K562 (cell line): ENCODE results near the gene C11orf42. TPM values are rescaled to one million over a fixed set of nuclear protein-coding genes. Genes with fewer than 3 reads are reported as not detected.
A peak's percentile ranks its signal among the peaks of the same experiment; 100 is the strongest.

Experiments
- ARHGAP35 ChIP-seq: fragments of 450-650 bp; IDR thresholded peaks from 2 replicates; pipeline ENCODE4 v1.6.1; 2018; ENCODE audit not compliant: partially characterized antibody
- BRD9 ChIP-seq: fragments of 450-650 bp; IDR thresholded peaks from 2 replicates; pipeline ENCODE4 v1.6.1; 2018; ENCODE audit warnings: low read depth; ENCODE audit not compliant: partially characterized antibody
- CHAMP1 ChIP-seq: fragments of 450-650 bp; IDR thresholded peaks from 2 replicates; pipeline ENCODE4 v1.6.1; 2016; ENCODE audit warnings: mild to moderate bottlenecking
- CLOCK ChIP-seq: fragments of 250-450 bp; sonication (Bioruptor Pico); IDR thresholded peaks from 2 replicates; pipeline ENCODE4 v1.4.0; 2020; ENCODE audit warnings: mild to moderate bottlenecking, moderate library complexity, borderline replicate concordance
- DACH1 ChIP-seq: fragments of 450-650 bp; IDR thresholded peaks from 2 replicates; pipeline ENCODE4 v1.6.1; 2018; ENCODE audit not compliant: partially characterized antibody
- DLX4 ChIP-seq: fragments of 250-450 bp; sonication (Bioruptor Pico); IDR thresholded peaks from 2 replicates; pipeline ENCODE4 v1.6.1; 2021; ENCODE audit warnings: mild to moderate bottlenecking
- EWSR1 ChIP-seq: fragments of 450-650 bp; IDR thresholded peaks from 2 replicates; pipeline ENCODE4 v1.6.1; 2018; ENCODE audit warnings: borderline replicate concordance, mild to moderate bottlenecking, low read depth, moderate library complexity; ENCODE audit not compliant: partially characterized antibody
- GABPB1 ChIP-seq: sonication (generic); formaldehyde crosslinking; IDR thresholded peaks from 2 replicates; pipeline ENCODE4 v1.8.0; 2022; ENCODE audit warnings: mild to moderate bottlenecking, missing genetic modification reagents
- HES1 ChIP-seq: fragments of 450-650 bp; IDR thresholded peaks from 2 replicates; pipeline ENCODE4 v1.6.1; 2016; ENCODE audit warnings: low read depth, mild to moderate bottlenecking, moderate library complexity
- MEF2A ChIP-seq: IDR thresholded peaks from 2 replicates; pipeline ENCODE4 v1.6.1; 2011; ENCODE audit warnings: low read depth, mild to moderate bottlenecking, low read length, moderate library complexity; ENCODE audit not compliant: control insufficient read depth
- MTA2 ChIP-seq: fragments of 450-650 bp; IDR thresholded peaks from 2 replicates; pipeline ENCODE4 v1.6.1; 2016; ENCODE audit warnings: low read depth
- NR4A1 ChIP-seq, 2 experiments: fragments of 250-450 bp in 1 of 2; fragments of 450-650 bp in 1 of 2; sonication (Bioruptor Pico) in 1 of 2; IDR thresholded peaks; 2 replicates each; pipeline versions ENCODE4 v1.4.0 to v1.6.1; 2016 to 2020; ENCODE audit warnings: mild to moderate bottlenecking in 2 of 2, missing compliant biosample characterization in 1 of 2, missing genetic modification characterization in 1 of 2, moderate library complexity in 1 of 2
- PHB2 ChIP-seq: fragments of 450-650 bp; IDR thresholded peaks from 2 replicates; pipeline ENCODE4 v1.6.1; 2017; ENCODE audit warnings: low read depth
- TFAM ChIP-seq: fragments of 250-450 bp; sonication (Bioruptor Pico); conservative IDR thresholded peaks from 2 replicates; pipeline ENCODE4 v1.5.0; 2021; ENCODE audit warnings: mild to moderate bottlenecking, moderate library complexity
- THRB ChIP-seq: fragments of 450-650 bp; formaldehyde crosslinking; conservative IDR thresholded peaks from 2 replicates; pipeline ENCODE4 v1.4.0; 2022; ENCODE audit warnings: mild to moderate bottlenecking, missing genetic modification characterization
- TRIM28 ChIP-seq: fragments of 450-650 bp; IDR thresholded peaks from 2 replicates; pipeline ENCODE4 v1.6.1; 2017
- ZBED1 ChIP-seq: IDR thresholded peaks from 2 replicates; pipeline ENCODE4 v1.6.1; 2014
- ZC3H8 ChIP-seq: fragments of 450-650 bp; IDR thresholded peaks from 2 replicates; pipeline ENCODE4 v1.6.1; 2017
- ZFP1 ChIP-seq: fragments of 450-650 bp; formaldehyde crosslinking; IDR thresholded peaks from 2 replicates; pipeline ENCODE4 v1.4.0; 2020; ENCODE audit warnings: mild to moderate bottlenecking, mixed read lengths
- ZKSCAN1 ChIP-seq: fragments of 150-350 bp; IDR thresholded peaks from 2 replicates; pipeline ENCODE4 v1.6.1; 2016; ENCODE audit warnings: low read depth, low read length
- polyA plus RNA-seq, 8 experiments: library from polyadenylated mRNA; depleted of rRNA in 4 of 8; stranded (reverse) in 5 of 8; unstranded in 3 of 8; fragments of >200 nt; fragmentation: Nextera tagmentation in 2 of 8; fragmentation: Illumina TruSeq in 1 of 8; extraction: Ambion mirVana in 2 of 8; extraction: Trizol in 1 of 8; gene quantifications; 2 replicates each; pipeline versions ENCODE4 v1.2.1 to v1.2.3, GENCODE V29; 2011 to 2014; ENCODE audit warnings: inconsistent platforms in 1 of 8, missing spikeins in 1 of 8
- total RNA-seq, 7 experiments: library from RNA; depleted of rRNA in 6 of 7; stranded (reverse); fragments of >200 nt in 6 of 7; fragmentation: Illumina TruSeq in 2 of 7; extraction: Trizol in 2 of 7; gene quantifications; 2 replicates each; pipeline versions ENCODE4 v1.2.1 to v1.2.3, GENCODE V29; 2011 to 2021; ENCODE audit warnings: low replicate concordance in 1 of 7

C11orf42 gene
- total and polyA plus RNA-seq, 9 of the 15 experiments (the other 6 are each of a cell fraction or from before 2014, with no cell fraction given), result not detected

- no peak for TF ChIP-seq CHAMP1
- TF ChIP-seq HES1, result no peak
- no peak for TF ChIP-seq PHB2
- TF ChIP-seq TRIM28, result no peak
- TF ChIP-seq CLOCK (CRISPR knock-in tag), result no peak
- no peak for TF ChIP-seq ZC3H8
- TF ChIP-seq ZBED1, result no peak
- 0 out of 2 replicates have a peak, but pooled peaks have one; percentile 26 for TF ChIP-seq NR4A1 (CRISPR knock-in tag; IDR thresholded peaks at IDR 0.05)
- no peak for TF ChIP-seq NR4A1 (tag; IDR thresholded peaks at IDR 0.05)
- no peak for TF ChIP-seq BRD9
- TF ChIP-seq THRB (CRISPR knock-in tag), result peak; percentile 74; the same call in 1 of the 2 replicates
- no peak for TF ChIP-seq MEF2A
- no peak for TF ChIP-seq DLX4 (CRISPR knock-in tag)
- no peak for TF ChIP-seq DACH1
- TF ChIP-seq TFAM (CRISPR knock-in tag), result no peak
- no peak for TF ChIP-seq ARHGAP35
- TF ChIP-seq GABPB1 (CRISPR knock-in tag), result no peak
- no peak for TF ChIP-seq ZKSCAN1
- no peak for TF ChIP-seq MTA2
- no peak for TF ChIP-seq ZFP1 (CRISPR knock-in tag)
- TF ChIP-seq EWSR1, result no peak
Measured at GRCh38 chr11:6234387-6235107, 29.2 kb downstream of the C11orf42 start, which contains the start of gene FHIP1B (continued).
